Adrenal gland (tissue), 12 donors: ENCODE measurements around the gene ALDH3B2. TPM values are rescaled to one million over a fixed set of nuclear protein-coding genes. Genes with fewer than 3 reads are reported as not detected.
A peak's percentile ranks its signal among the peaks of the same experiment; 100 is the strongest.
"Not testable (repeated sequence)": the region's sequence is repeated elsewhere in the genome, so short reads cannot be mapped to it uniquely, and the experiment has no call there.

Experiments
- DNase-seq, 7 donors: peaks; one replicate each; pipeline ENCODE4 v3.0.0-alpha.2; 2019 to 2020
- H3K27ac ChIP-seq, 5 donors: fragments of 200-600 bp; sonication (generic) in 4 of 5; 1 replicate in 3 of 5; 2 replicates in 2 of 5; pipeline versions ENCODE4 v1.5.1 to v1.8.0; 2016 to 2020; ENCODE audit warnings: mild to moderate bottlenecking in 1 of 5
- H3K27me3 ChIP-seq: fragments of 200-600 bp; 2 replicates; pipeline ENCODE4 v1.8.0; 2021
- H3K36me3 ChIP-seq, 2 donors: fragments of 200-600 bp; replicated peaks in 1 of 2; 1 replicate in 1 of 2; 2 replicates in 1 of 2; pipeline versions ENCODE4 v1.5.1 to v1.8.0; 2018 to 2022
- H3K4me1 ChIP-seq, 2 donors: fragments of 200-600 bp; replicated peaks in 1 of 2; 1 replicate in 1 of 2; 2 replicates in 1 of 2; pipeline versions ENCODE4 v1.5.1 to v1.8.0; 2018 to 2021
- H3K4me3 ChIP-seq, 4 donors: fragments of 200-600 bp; sonication (generic) in 3 of 4; one replicate each; pipeline ENCODE4 v1.5.1; 2016 to 2018
- H3K9me3 ChIP-seq, 3 donors: fragments of 200-600 bp; sonication (generic) in 1 of 3; replicated peaks in 1 of 3; 1 replicate in 2 of 3; 2 replicates in 1 of 3; pipeline versions ENCODE4 v1.5.1 to v1.8.0; 2016 to 2021
- POLR2A ChIP-seq, 2 donors: fragments of 450-650 bp; IDR thresholded peaks; one replicate each; pipeline ENCODE4 v1.6.1; 2017; ENCODE audit warnings: antibody characterized with exemption in 2 of 2, mild to moderate bottlenecking in 2 of 2, moderate library complexity in 1 of 2
- WGBS, 4 donors: extraction: QIAGEN DNeasy Blood & Tissue Kit in 2 of 4; methylation state at CpG; one replicate each; pipeline versions ENCODE4 v1.1.5 to v1.1.7; 2013 to 2017; 5-methylcytosine and 5-hydroxymethylcytosine counted together
- intact Hi-C, 2 donors: fragments of 100-400 bp; cut with DNase I; formaldehyde crosslinking; loops; one replicate each; pipeline versions ENCODE4 v1.14.1 to v1.15.0; 2022 to 2023
- polyA plus RNA-seq, 3 donors: library from polyadenylated mRNA; stranded (reverse); fragments of 200-250 nt in 2 of 3; fragments of 350-450 nt in 1 of 3; fragmentation: Illumina TruSeq in 1 of 3; extraction: RNeasy Lipid Tissue Mini Kit (QIAGEN cat#74804) in 1 of 3; gene quantifications; one replicate each; pipeline ENCODE4 v1.2.3, GENCODE V29; 2013 to 2014
- total RNA-seq, 9 donors: library from RNA; depleted of rRNA in 4 of 9; stranded (reverse); fragments of >200 nt in 4 of 9; fragments of 120-200 nt in 1 of 9; fragmentation: NEBNext Ultra II Directional in 1 of 9; extraction: Animal tissue kit (Norgen Biotek cat#: 25700) in 1 of 9; gene quantifications; one replicate each; pipeline versions ENCODE4 v1.1.0 to v1.2.4, GENCODE V29; 2013 to 2023
- TF ChIP-seq, protein P1 (sequence below), 6 experiments: fragments of 450-650 bp in 4 of 6; fragments of 200-600 bp in 2 of 6; sonication (generic) in 1 of 6; IDR thresholded peaks; 1 replicate in 5 of 6; 2 replicates in 1 of 6; pipeline versions ENCODE4 v1.5.1 to v1.8.0; 2016 to 2021; ENCODE audit warnings: antibody characterized with exemption in 6 of 6, mild to moderate bottlenecking in 2 of 6, moderate library complexity in 1 of 6
- donor health status: healthy with polysubstance abuse.
- donor health status: Bipolar disorder and iron deficiency.
- donor health status: DM: yes; HTN: yes; CAD: no.
- donor health status: DM: no; HTN: no; CAD: no.
- donor health status: DM: no; HTN: no; CAD: no.
- donor health status: DM: yes; HTN: yes; CAD: no.

The ALDH3B2 gene
- total and polyA plus RNA-seq, 12 donors, result 0.10 TPM; not detected in 11

DNA sequence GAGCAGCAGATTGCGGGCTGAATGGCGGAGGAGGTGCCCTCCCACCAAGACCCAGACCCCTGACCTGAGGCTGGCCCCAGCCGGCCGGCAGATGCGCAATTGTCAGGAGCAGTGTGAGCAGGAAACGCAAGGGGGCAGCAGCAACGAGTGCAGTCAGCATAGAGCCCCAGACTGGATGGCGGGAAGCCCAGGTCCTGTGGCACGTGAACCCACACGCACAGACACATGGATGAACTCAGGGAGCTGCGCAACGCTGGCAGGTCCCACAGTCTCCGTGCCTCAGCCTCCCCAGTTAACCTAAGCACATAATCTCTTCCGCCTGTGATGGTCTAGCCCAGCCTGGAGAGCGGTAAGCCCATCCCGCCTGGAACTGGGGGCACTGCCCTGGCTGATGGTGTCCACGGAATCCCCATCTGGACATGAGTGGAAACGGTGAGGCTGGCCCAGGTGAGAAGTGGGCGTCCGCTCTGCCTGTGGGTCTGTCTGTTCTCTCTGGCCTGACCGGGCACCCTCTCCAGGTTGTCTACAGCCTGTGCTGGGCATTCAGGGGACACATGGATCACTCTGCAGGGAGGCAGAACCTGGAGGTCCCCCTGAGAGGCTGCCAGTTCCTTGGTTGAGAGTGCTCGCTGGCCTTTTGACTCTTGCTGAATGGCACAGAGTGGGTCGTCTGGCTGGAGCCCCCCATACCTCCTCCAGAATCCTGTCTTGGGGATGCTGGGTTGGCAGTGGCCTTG lies 34.2 kb downstream of the ALDH3B2 start:
- peak; percentile 50 to 83 (median 80) for DNase-seq
- Histone ChIP-seq H3K27me3 (peaks cover 17% of the 10 kb centered on the region), H3K27ac (no peak overlapping the region), H3K4me3 (no peak overlapping the region), H3K4me1 (no peaks in the 10 kb centered on the region), H3K9me3 (no peaks in the 10 kb centered on the region), H3K36me3 (no peaks in the 10 kb centered on the region)
- TF ChIP-seq, protein P1, sequence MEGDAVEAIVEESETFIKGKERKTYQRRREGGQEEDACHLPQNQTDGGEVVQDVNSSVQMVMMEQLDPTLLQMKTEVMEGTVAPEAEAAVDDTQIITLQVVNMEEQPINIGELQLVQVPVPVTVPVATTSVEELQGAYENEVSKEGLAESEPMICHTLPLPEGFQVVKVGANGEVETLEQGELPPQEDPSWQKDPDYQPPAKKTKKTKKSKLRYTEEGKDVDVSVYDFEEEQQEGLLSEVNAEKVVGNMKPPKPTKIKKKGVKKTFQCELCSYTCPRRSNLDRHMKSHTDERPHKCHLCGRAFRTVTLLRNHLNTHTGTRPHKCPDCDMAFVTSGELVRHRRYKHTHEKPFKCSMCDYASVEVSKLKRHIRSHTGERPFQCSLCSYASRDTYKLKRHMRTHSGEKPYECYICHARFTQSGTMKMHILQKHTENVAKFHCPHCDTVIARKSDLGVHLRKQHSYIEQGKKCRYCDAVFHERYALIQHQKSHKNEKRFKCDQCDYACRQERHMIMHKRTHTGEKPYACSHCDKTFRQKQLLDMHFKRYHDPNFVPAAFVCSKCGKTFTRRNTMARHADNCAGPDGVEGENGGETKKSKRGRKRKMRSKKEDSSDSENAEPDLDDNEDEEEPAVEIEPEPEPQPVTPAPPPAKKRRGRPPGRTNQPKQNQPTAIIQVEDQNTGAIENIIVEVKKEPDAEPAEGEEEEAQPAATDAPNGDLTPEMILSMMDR (IDR thresholded peaks at IDR 0.05), result peak; percentile 41 to 76 (median 58)
- TF ChIP-seq POLR2A (IDR thresholded peaks at IDR 0.05), result no peak
- WGBS, 4 donors, result 37 to 97% (median 64%) methylated on average over 4 to 23 of the region's 23 CpGs
- intact Hi-C loops, result no loop called here

DNA sequence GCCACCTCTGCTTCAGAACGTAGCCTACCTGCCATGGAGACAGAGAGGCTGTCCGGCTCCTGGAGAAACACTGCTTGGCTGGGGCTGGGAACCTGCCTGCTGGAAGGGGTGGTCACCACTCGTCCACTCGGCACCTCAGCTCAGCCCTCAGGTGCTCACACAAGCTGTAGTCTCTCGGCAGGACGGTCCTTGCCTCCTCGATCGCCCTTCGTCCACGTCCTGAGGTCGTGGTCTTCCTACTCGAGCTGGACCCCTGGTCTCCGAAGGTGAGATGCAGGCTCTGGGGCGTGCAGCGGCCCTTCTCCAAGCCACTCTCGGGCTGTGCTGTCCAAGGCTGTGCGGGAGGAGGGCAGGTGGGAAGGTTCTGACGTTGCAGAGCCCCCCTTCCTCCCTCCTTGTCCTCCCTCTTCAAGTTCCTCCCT lies 35.0 kb downstream of the ALDH3B2 start, which contains the start of gene TBX10:
TSS of gene TBX10 (minus strand) at position 326 of the 422 bp plus-strand sequence. CDS start at position 35, 291 bp downstream.
- no peaks in the 10 kb centered on the region for H3K36me3 ChIP-seq
- TF ChIP-seq, protein P1 (IDR thresholded peaks at IDR 0.05), result no peak
- no peak for TF ChIP-seq POLR2A (IDR thresholded peaks at IDR 0.05)
- WGBS, 4 donors, result 61 to 75% (median 68%) methylated on average over 12 to 18 of the region's 18 CpGs
- no peak for DNase-seq
- peaks cover 17% of the 10 kb centered on the region for H3K27me3 ChIP-seq
- no peaks in the 10 kb centered on the region for H3K9me3 ChIP-seq
- no peak within 1 kb of the TSS for H3K4me3 ChIP-seq
- intact Hi-C loops, result loop anchor here in 1 of 2 donors (10.0 kb wide), 1 partner anchor 165 kb away; no protein-coding TSS in a partner anchor
- H3K4me1 ChIP-seq, result no peaks in the 10 kb centered on the region
- no peak within 1 kb of the TSS for H3K27ac ChIP-seq

DNA sequence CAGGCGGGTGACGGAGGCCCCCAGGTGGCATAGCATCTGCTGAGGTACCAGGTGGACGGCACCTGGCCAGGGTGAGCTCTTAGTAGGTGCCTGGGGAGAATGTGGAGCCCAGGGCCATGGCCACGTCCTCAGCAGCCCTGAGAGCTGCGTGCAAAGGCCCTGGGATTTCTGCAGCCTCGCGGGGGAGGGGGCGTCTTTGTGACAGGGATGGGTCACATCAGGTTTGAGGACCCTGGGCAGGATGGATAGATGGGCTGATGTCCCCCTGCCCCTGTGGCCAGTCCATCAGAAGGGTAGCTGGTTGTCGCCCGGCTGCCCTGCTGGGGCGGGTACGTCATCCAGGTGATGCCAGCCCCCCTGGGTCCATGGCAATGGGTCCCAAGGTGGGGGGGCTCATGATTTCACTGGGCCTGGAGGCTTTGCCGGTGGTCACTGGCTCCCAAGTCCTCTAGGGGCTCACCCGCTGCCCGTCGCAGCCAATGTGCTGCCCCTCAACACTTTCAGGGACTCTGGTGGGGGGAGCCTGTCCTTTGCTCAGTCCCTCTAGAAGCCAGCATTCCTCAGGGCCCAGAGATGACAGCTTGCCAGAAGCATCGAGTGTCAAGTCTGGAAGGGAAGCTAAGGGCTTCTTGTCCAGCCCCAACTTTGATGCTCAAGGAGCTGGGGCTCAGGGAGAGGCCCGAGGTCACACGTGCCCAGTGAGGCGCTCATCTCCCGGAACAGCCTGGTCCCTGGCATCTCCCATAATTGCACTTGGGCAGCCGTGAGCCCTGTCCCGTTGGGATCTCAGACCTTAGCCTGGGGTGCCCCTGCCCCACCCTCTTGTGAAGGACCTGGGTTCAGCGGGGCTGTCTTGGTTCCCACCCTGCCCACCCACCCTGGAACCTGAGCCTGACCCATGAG lies 35.6 kb downstream of the ALDH3B2 start:
- Histone ChIP-seq H3K4me3 (no peak overlapping the region), H3K9me3 (no peaks in the 10 kb centered on the region), H3K36me3 (no peaks in the 10 kb centered on the region), H3K27me3 (peaks cover 17% of the 10 kb centered on the region), H3K4me1 (no peaks in the 10 kb centered on the region), H3K27ac (no peak overlapping the region)
- TF ChIP-seq POLR2A (IDR thresholded peaks at IDR 0.05), result no peak
- TF ChIP-seq, protein P1 (IDR thresholded peaks at IDR 0.05), result no peak
- no peak for DNase-seq
- intact Hi-C loops, result loop anchor here in 1 of 2 donors (10.0 kb wide), 1 partner anchor 166 kb away; no protein-coding TSS in a partner anchor
- 71 to 84% (median 79%) methylated on average over 11 to 24 of the region's 24 CpGs for WGBS, 4 donors

DNA sequence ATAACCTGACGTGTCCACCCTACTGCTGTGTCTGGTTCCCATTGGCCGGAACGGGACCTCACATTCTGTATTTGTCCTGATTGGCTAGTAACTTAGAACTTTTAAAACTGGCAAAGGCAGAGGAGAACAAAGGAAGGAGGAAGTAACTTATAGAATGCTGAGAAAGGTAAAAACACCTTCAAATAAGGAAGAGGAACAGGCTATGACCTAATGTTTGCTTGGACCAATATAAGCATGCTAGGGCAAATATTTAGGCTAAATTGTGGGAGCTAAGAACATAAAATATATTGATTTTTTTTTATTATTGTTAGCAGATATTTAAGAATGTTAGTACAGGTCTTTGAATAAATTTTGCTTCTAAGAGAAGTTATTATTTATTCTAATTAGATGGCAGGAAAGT lies 37.0 kb downstream of the ALDH3B2 start:
- intact Hi-C loops, result loop anchor here in 1 of 2 donors (10.0 kb wide), 1 partner anchor 167 kb away; no protein-coding TSS in a partner anchor
- H3K4me1 ChIP-seq, H3K27ac ChIP-seq, H3K9me3 ChIP-seq, DNase-seq, H3K4me3 ChIP-seq, H3K36me3 ChIP-seq: not testable (repeated sequence)
- H3K27me3 ChIP-seq, result peaks cover 17% of the 10 kb centered on the region
- WGBS, 4 donors, result 83 to 89% (median 86%) methylated on average over 3 of the region's 3 CpGs
